ENCODE data around the gene LY6G5C.

- TF ChIP-seq POLR2A (IDR thresholded peaks at IDR 0.05) (no peak), CTCF (IDR thresholded peaks at IDR 0.05) (no peak)
Observed at GRCh38 chr6:31687860-31688693, 7.2 kb upstream of the LY6G5C start.

Data from esophagus squamous epithelium (tissue), 4 donors.